ENCODE data around the gene CPAMD8.
A peak's percentile ranks its signal among the peaks of the same experiment; 100 is the strongest.

Gene CPAMD8

DNA sequence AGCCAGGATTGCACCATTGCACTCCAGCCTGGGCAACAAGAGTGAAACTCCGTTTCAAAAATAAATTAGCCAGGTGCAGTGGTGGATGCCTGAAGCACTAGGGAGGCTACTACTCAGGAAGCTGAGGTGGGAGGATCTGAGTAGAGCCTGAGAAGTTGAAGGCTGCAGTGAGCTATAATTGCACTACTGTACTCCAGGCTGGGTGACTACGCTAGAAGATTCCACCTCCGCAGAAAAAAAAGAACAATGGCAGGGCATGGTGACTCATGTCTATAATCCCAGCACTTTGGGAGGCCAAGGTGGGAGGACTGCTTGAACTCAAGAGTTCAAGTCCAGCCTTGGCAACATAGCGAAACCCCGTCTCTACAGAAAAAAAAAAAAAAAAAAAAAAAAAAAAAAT, 28.1 kb upstream of the CPAMD8 start:
- no peaks in the 10 kb centered on the region for H3K4me1 ChIP-seq (ENCODE audit: insufficient read depth, poor library complexity, severe bottlenecking)
- no peak overlapping the region for H3K4me3 ChIP-seq (ENCODE audit: severe bottlenecking)
- TF ChIP-seq, protein P1, sequence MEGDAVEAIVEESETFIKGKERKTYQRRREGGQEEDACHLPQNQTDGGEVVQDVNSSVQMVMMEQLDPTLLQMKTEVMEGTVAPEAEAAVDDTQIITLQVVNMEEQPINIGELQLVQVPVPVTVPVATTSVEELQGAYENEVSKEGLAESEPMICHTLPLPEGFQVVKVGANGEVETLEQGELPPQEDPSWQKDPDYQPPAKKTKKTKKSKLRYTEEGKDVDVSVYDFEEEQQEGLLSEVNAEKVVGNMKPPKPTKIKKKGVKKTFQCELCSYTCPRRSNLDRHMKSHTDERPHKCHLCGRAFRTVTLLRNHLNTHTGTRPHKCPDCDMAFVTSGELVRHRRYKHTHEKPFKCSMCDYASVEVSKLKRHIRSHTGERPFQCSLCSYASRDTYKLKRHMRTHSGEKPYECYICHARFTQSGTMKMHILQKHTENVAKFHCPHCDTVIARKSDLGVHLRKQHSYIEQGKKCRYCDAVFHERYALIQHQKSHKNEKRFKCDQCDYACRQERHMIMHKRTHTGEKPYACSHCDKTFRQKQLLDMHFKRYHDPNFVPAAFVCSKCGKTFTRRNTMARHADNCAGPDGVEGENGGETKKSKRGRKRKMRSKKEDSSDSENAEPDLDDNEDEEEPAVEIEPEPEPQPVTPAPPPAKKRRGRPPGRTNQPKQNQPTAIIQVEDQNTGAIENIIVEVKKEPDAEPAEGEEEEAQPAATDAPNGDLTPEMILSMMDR (IDR thresholded peaks at IDR 0.05; ENCODE audit: poor library complexity, severe bottlenecking), result no peak
- no peak for ATAC-seq (ENCODE audit: low read depth)
- H3K27ac ChIP-seq (ENCODE audit: poor library complexity, severe bottlenecking), result no peak overlapping the region
- peaks cover 74% of the 10 kb centered on the region for H3K36me3 ChIP-seq (ENCODE audit: low read depth)
- no peaks in the 10 kb centered on the region for H3K27me3 ChIP-seq (ENCODE audit: insufficient read depth, poor library complexity, severe bottlenecking)
- DNase-seq (ENCODE audit: low spot score), result no peak
- H3K9me3 ChIP-seq (ENCODE audit: severe bottlenecking), result no peaks in the 10 kb centered on the region

DNA sequence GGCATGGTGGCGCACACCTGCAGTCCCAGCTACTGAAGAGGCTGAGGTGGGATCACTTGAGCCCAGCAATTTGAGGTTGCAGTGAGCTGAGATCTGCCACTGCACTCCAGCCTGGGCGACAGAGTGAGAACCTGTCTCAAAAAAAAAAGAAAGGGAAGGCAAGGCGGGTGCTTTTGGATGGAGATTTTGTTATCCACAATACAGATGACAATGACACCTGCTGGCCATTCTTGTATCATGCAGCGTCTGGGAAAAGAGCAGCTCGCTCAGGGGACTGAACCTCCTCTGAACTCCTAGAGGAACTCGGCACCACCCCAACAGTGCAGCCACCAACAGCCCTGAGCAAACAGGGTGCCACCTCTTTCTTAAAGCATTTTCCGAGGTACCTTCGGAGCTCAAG, 25.8 kb upstream of the CPAMD8 start:
- TF ChIP-seq, protein P1 (IDR thresholded peaks at IDR 0.05; ENCODE audit: poor library complexity, severe bottlenecking), result peak; percentile 45
- Histone ChIP-seq H3K27me3 (ENCODE audit: insufficient read depth, poor library complexity, severe bottlenecking) (no peaks in the 10 kb centered on the region), H3K4me3 (ENCODE audit: severe bottlenecking) (no peak overlapping the region), H3K27ac (ENCODE audit: poor library complexity, severe bottlenecking) (no peak overlapping the region), H3K4me1 (ENCODE audit: insufficient read depth, poor library complexity, severe bottlenecking) (peaks cover 3% of the 10 kb centered on the region), H3K9me3 (ENCODE audit: severe bottlenecking) (no peaks in the 10 kb centered on the region), H3K36me3 (ENCODE audit: low read depth) (peaks cover 58% of the 10 kb centered on the region)
- ATAC-seq (ENCODE audit: low read depth), result no peak
- DNase-seq (ENCODE audit: low spot score), result no peak

DNA sequence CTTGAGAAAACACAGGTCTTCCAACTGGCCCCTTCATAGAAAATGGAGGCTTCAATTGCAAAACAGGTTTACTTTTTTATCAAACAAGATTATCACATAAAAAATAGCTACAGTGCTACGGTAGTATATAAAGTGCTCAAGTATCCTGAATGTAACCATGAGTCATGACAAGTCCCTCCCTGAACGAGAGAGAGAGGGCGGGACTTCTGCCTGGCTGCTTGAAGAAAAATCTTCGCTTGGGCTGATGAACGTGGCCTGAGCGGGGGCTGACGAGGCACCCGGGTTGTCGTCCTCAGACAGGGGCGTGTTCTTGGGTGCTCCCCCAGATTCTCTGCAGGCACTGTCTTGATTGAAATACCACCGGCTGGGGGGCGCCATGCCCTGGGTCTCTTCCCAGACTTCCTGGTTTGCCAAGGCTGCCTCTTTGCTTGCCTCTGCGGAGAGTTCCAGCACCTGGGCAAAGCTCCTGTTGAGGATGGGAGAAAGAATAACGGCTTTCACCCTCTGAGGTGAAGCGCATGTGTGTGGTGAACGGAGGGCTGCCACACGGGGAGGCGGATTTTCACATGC, 23.2 kb upstream of the CPAMD8 start:
- ATAC-seq (ENCODE audit: low read depth) (peak; percentile 94), DNase-seq (ENCODE audit: low spot score) (no peak)
- no peaks in the 10 kb centered on the region for H3K27me3 ChIP-seq (ENCODE audit: insufficient read depth, poor library complexity, severe bottlenecking)
- peaks cover 45% of the 10 kb centered on the region for H3K36me3 ChIP-seq (ENCODE audit: low read depth)
- H3K9me3 ChIP-seq (ENCODE audit: severe bottlenecking), result no peaks in the 10 kb centered on the region
- H3K27ac ChIP-seq (ENCODE audit: poor library complexity, severe bottlenecking), result no peak overlapping the region
- TF ChIP-seq, protein P1 (IDR thresholded peaks at IDR 0.05; ENCODE audit: poor library complexity, severe bottlenecking), result no peak
- H3K4me1 ChIP-seq (ENCODE audit: insufficient read depth, poor library complexity, severe bottlenecking), result peaks cover 3% of the 10 kb centered on the region
- no peak overlapping the region for H3K4me3 ChIP-seq (ENCODE audit: severe bottlenecking)

DNA sequence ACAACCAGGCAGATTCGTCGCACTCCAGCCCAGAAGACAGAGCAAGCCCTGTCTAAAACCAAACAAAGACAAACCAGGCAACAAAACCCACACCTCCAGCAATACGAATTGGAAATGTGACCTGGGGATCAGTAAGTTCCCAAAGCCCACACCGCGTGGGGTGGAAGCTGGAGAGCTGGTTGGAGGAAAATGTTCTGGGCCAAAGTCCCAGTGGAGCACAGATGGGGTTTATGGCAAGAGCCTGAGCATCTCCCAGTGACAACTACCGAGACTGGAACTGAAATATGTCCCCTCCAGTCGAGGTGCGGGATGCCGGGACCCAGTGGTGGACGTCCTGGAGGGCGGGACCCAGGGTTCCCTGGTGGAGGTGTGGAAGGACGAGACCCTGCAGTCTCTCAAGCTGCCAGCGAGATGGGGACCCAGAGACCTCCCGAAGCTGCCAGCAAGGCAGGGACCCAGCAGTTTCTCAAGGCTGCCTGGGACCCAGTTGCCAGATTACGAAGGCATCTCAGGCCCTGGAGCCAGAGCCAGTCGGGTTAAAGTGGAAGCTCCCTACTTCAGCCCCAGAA, 22.4 kb upstream of the CPAMD8 start:
- peaks cover 38% of the 10 kb centered on the region for H3K36me3 ChIP-seq (ENCODE audit: low read depth)

More for the DNA sequence above, 22.4 kb upstream of the CPAMD8 start:
- Histone ChIP-seq H3K27ac (ENCODE audit: poor library complexity, severe bottlenecking) (no peak overlapping the region), H3K4me1 (ENCODE audit: insufficient read depth, poor library complexity, severe bottlenecking) (peaks cover 3% of the 10 kb centered on the region), H3K27me3 (ENCODE audit: insufficient read depth, poor library complexity, severe bottlenecking) (no peaks in the 10 kb centered on the region), H3K9me3 (ENCODE audit: severe bottlenecking) (no peaks in the 10 kb centered on the region), H3K4me3 (ENCODE audit: severe bottlenecking) (no peak overlapping the region)
- TF ChIP-seq, protein P1 (IDR thresholded peaks at IDR 0.05; ENCODE audit: poor library complexity, severe bottlenecking), result no peak
- ATAC-seq (ENCODE audit: low read depth), result no peak
- no peak for DNase-seq (ENCODE audit: low spot score)
